WTC11 (cell line): Measurements from ENCODE around the gene IMMT. TPM values are rescaled to one million over a fixed set of nuclear protein-coding genes. Genes with fewer than 3 reads are reported as not detected.

Source experiments
- ATAC-seq: fragments of 200-7000 bp; cut with Tn5 transposase; 2 replicates; pipeline ENCODE4 v1.10.0; 2021; ENCODE audit warnings: mild to moderate bottlenecking, moderate library complexity
- CTCF ChIA-PET: fragments of 300-600 bp; sonication (Branson Sonifier 250); formaldehyde crosslinking; loops from one replicate; lab custom pipeline; 2021; ENCODE audit warnings: antibody characterized with exemption; lab: Charles Lee
- POLR2A ChIA-PET: fragments of 350-600 bp; sonication (Branson Sonifier 250); formaldehyde crosslinking; loops from one replicate; lab custom pipeline; 2021; ENCODE audit warnings: antibody characterized with exemption; lab: Charles Lee
- DNase-seq: peaks from one replicate; pipeline ENCODE4 v3.0.0; 2021; ENCODE audit warnings: low spot score
- H3K27ac Mint-ChIP-seq: 2 replicates; pipeline ENCODE4 v1.8.0; 2021; ENCODE audit warnings: mixed read lengths
- H3K27me3 Mint-ChIP-seq: 2 replicates; pipeline ENCODE4 v1.8.0; 2021; ENCODE audit warnings: low read depth, mild to moderate bottlenecking, moderate library complexity, mixed read lengths
- H3K36me3 Mint-ChIP-seq: 2 replicates; pipeline ENCODE4 v1.8.0; 2021; ENCODE audit warnings: mixed read lengths
- H3K4me1 Mint-ChIP-seq: 2 replicates; pipeline ENCODE4 v1.8.0; 2022; ENCODE audit warnings: mixed read lengths
- H3K4me3 Mint-ChIP-seq: 2 replicates; pipeline ENCODE4 v1.8.0; 2021; ENCODE audit warnings: mild to moderate bottlenecking, moderate library complexity, mixed read lengths
- H3K9me3 Mint-ChIP-seq: 2 replicates; pipeline ENCODE4 v1.8.0; 2021; ENCODE audit warnings: mixed read lengths
- AR ChIP-seq: fragments of 250-450 bp; sonication (Bioruptor Pico); IDR thresholded peaks from 2 replicates; pipeline ENCODE4 v1.9.0; 2021; ENCODE audit warnings: mild to moderate bottlenecking
- ATF1 ChIP-seq: sonication (generic); formaldehyde crosslinking; IDR thresholded peaks from 2 replicates; pipeline ENCODE4 v1.8.1; 2023; ENCODE audit warnings: mild to moderate bottlenecking, moderate library complexity, missing genetic modification reagents
- EMX1 ChIP-seq: fragments of 250-450 bp; sonication (Bioruptor Pico); IDR thresholded peaks from 2 replicates; pipeline ENCODE4 v1.8.0; 2021; ENCODE audit warnings: mild to moderate bottlenecking
- ESRRA ChIP-seq: sonication (generic); formaldehyde crosslinking; IDR thresholded peaks from 2 replicates; pipeline ENCODE4 v1.8.1; 2022; ENCODE audit warnings: mild to moderate bottlenecking, missing genetic modification reagents, borderline replicate concordance
- FOXJ3 ChIP-seq: sonication (generic); formaldehyde crosslinking; IDR thresholded peaks from 2 replicates; pipeline ENCODE4 v1.9.0; 2021; ENCODE audit warnings: missing genetic modification reagents, mild to moderate bottlenecking, borderline replicate concordance
- FOXK1 ChIP-seq: sonication (generic); formaldehyde crosslinking; IDR thresholded peaks from 2 replicates; pipeline ENCODE4 v1.8.0; 2022; ENCODE audit warnings: mild to moderate bottlenecking, moderate library complexity, missing genetic modification reagents
- FOXP1 ChIP-seq: sonication (generic); formaldehyde crosslinking; IDR thresholded peaks from 2 replicates; pipeline ENCODE4 v1.8.0; 2022; ENCODE audit warnings: missing genetic modification reagents, mild to moderate bottlenecking, moderate library complexity, borderline replicate concordance
- GRHL2 ChIP-seq: fragments of 250-450 bp; sonication (Bioruptor Pico); IDR thresholded peaks from 2 replicates; pipeline ENCODE4 v1.8.0; 2022; ENCODE audit warnings: mild to moderate bottlenecking, moderate library complexity; ENCODE audit not compliant: insufficient replicate concordance, severe bottlenecking
- JAZF1 ChIP-seq: fragments of 250-450 bp; sonication (Bioruptor Pico); IDR thresholded peaks from 2 replicates; pipeline ENCODE4 v1.9.0; 2021; ENCODE audit warnings: moderate library complexity, mild to moderate bottlenecking, inconsistent platforms
- MXD4 ChIP-seq: fragments of 250-450 bp; sonication (Bioruptor Pico); IDR thresholded peaks from 2 replicates; pipeline ENCODE4 v1.8.0; 2021; ENCODE audit warnings: mild to moderate bottlenecking, moderate library complexity, borderline replicate concordance
- NR1H2 ChIP-seq: sonication (generic); formaldehyde crosslinking; IDR thresholded peaks from 2 replicates; pipeline ENCODE4 v1.9.0; 2021; ENCODE audit warnings: mild to moderate bottlenecking, moderate library complexity, missing genetic modification reagents
- RORB ChIP-seq: fragments of 250-450 bp; sonication (Bioruptor Pico); IDR thresholded peaks from 2 replicates; pipeline ENCODE4 v1.9.0; 2021; ENCODE audit warnings: mild to moderate bottlenecking
- SMAD3 ChIP-seq: sonication (generic); formaldehyde crosslinking; IDR thresholded peaks from 2 replicates; pipeline ENCODE4 v1.8.0; 2022; ENCODE audit warnings: missing genetic modification reagents, mild to moderate bottlenecking, borderline replicate concordance
- SMAD4 ChIP-seq: sonication (generic); formaldehyde crosslinking; IDR thresholded peaks from 2 replicates; pipeline ENCODE4 v1.8.0; 2022; ENCODE audit warnings: mild to moderate bottlenecking, missing genetic modification reagents
- STAT6 ChIP-seq: sonication (generic); formaldehyde crosslinking; conservative IDR thresholded peaks from 2 replicates; pipeline ENCODE4 v1.8.1; 2023; ENCODE audit warnings: mild to moderate bottlenecking, low read depth, missing genetic modification reagents, moderate library complexity
- ZNF121 ChIP-seq: sonication (generic); formaldehyde crosslinking; IDR thresholded peaks from 2 replicates; pipeline ENCODE4 v1.8.0; 2023; ENCODE audit warnings: missing genetic modification reagents
- ZNF219 ChIP-seq: sonication (generic); formaldehyde crosslinking; IDR thresholded peaks from 2 replicates; pipeline ENCODE4 v1.8.0; 2023; ENCODE audit warnings: missing genetic modification reagents, mild to moderate bottlenecking, borderline replicate concordance
- ZNF671 ChIP-seq: fragments of 250-450 bp; sonication (Bioruptor Pico); IDR thresholded peaks from 2 replicates; pipeline ENCODE4 v1.8.0; 2021; ENCODE audit warnings: mild to moderate bottlenecking
- total RNA-seq: library from RNA; stranded (reverse); gene quantifications from 3 replicates; pipeline ENCODE4 v1.2.3, GENCODE V29; 2021
- TF ChIP-seq, protein P1 (sequence below): sonication (generic); formaldehyde crosslinking; IDR thresholded peaks from 2 replicates; pipeline ENCODE4 v1.8.1; 2022; ENCODE audit warnings: missing genetic modification reagents, borderline replicate concordance
- TF ChIP-seq, protein P2 (sequence below): sonication (generic); formaldehyde crosslinking; IDR thresholded peaks from 2 replicates; pipeline ENCODE4 v1.8.1; 2022; ENCODE audit warnings: mild to moderate bottlenecking, moderate library complexity, missing genetic modification reagents
- TF ChIP-seq, protein P3 (sequence below): sonication (generic); formaldehyde crosslinking; IDR thresholded peaks from 2 replicates; pipeline ENCODE4 v1.8.0; 2022; ENCODE audit warnings: missing genetic modification reagents

IMMT gene
- total RNA-seq, 1 experiment from 2014 or later = 102 TPM

- ChIA-PET CTCF (interaction anchor here (0.6 to 2.7 kb wide), 4 partner anchors 17 to 472 kb away, joined by 3 to 10 read pairs (median 4); no protein-coding TSS in a partner anchor), POLR2A (no interaction called here)
- H3K4me3 Mint-ChIP-seq = no peak overlapping the region
- ATAC-seq (no peak), DNase-seq (no peak)
- H3K4me1 Mint-ChIP-seq = peaks cover 29% of the 10 kb centered on the region
- no peaks in the 10 kb centered on the region for H3K9me3 Mint-ChIP-seq
- TF ChIP-seq STAT6 (CRISPR knock-in tag) (no peak), RORB (CRISPR knock-in tag) (no peak)
- no peaks in the 10 kb centered on the region for H3K27me3 Mint-ChIP-seq
- H3K27ac Mint-ChIP-seq = no peak overlapping the region
- H3K36me3 Mint-ChIP-seq = peaks cover 19% of the 10 kb centered on the region
Observed at GRCh38 chr2:86203614-86204013, 8.4 kb upstream of the IMMT start.

- no peak for ATAC-seq
- Mint-ChIP-seq H3K27me3 (no peaks in the 10 kb centered on the region), H3K4me3 (peak overlapping the region; percentile 31), H3K9me3 (no peaks in the 10 kb centered on the region), H3K27ac (peak overlapping the region; percentile 78; the same call in 1 of the 2 replicates), H3K36me3 (peaks cover 17% of the 10 kb centered on the region), H3K4me1 (peaks cover 29% of the 10 kb centered on the region)
- no peak for DNase-seq
- ChIA-PET CTCF (interaction anchor here (0.6 to 2.7 kb wide), 4 partner anchors 18 to 473 kb away, joined by 3 to 10 read pairs (median 5); no protein-coding TSS in a partner anchor), POLR2A (no interaction called here)
- no peak for TF ChIP-seq RORB (CRISPR knock-in tag)
- no peak for TF ChIP-seq ZNF219
- no peak for TF ChIP-seq AR (CRISPR knock-in tag)
- TF ChIP-seq, protein P1, sequence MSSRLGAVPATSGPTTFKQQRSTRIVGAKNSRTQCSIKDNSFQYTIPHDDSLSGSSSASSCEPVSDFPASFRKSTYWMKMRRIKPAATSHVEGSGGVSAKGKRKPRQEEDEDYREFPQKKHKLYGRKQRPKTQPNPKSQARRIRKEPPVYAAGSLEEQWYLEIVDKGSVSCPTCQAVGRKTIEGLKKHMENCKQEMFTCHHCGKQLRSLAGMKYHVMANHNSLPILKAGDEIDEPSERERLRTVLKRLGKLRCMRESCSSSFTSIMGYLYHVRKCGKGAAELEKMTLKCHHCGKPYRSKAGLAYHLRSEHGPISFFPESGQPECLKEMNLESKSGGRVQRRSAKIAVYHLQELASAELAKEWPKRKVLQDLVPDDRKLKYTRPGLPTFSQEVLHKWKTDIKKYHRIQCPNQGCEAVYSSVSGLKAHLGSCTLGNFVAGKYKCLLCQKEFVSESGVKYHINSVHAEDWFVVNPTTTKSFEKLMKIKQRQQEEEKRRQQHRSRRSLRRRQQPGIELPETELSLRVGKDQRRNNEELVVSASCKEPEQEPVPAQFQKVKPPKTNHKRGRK (CRISPR knock-in tag) = no peak
- TF ChIP-seq GRHL2 (CRISPR knock-in tag) = no peak
- TF ChIP-seq SMAD4 = no peak
- TF ChIP-seq FOXK1 (CRISPR knock-in tag) = no peak
- TF ChIP-seq, protein P2, sequence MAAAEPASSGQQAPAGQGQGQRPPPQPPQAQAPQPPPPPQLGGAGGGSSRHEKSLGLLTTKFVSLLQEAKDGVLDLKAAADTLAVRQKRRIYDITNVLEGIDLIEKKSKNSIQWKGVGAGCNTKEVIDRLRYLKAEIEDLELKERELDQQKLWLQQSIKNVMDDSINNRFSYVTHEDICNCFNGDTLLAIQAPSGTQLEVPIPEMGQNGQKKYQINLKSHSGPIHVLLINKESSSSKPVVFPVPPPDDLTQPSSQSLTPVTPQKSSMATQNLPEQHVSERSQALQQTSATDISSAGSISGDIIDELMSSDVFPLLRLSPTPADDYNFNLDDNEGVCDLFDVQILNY (CRISPR knock-in tag) = no peak
Observed at GRCh38 chr2:86202702-86203101, 7.4 kb upstream of the IMMT start.

DNA sequence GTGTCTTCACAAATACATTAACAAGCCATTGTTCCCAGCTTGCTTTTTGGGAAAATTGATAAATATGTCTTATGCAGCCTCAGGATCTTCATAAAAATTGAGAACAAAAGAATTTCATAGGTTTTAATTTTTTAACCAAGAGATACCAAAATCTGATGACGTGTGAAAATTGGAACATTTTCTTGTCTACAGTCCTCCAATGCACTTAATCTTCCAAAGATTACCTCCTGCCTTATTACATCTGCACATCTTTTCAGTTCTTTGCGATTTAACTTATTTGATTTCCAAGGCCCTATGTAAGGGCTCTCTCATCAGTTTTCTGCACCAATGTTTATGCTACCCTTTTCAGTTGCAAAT lies 7.1 kb upstream of the IMMT start:
- H3K4me3 Mint-ChIP-seq = peak overlapping the region; percentile 31
- POLR2A ChIA-PET = no interaction called here
- no peaks in the 10 kb centered on the region for H3K27me3 Mint-ChIP-seq
- peak overlapping the region; percentile 78 for H3K27ac Mint-ChIP-seq
- DNase-seq (no peak), ATAC-seq (no peak)
- H3K9me3 Mint-ChIP-seq = no peaks in the 10 kb centered on the region
- H3K36me3 Mint-ChIP-seq = peaks cover 14% of the 10 kb centered on the region
- peaks cover 29% of the 10 kb centered on the region for H3K4me1 Mint-ChIP-seq
- CTCF ChIA-PET = interaction anchor here (0.6 to 2.7 kb wide), 2 partner anchors 166 to 170 kb away, joined by 6 to 10 read pairs; no protein-coding TSS in a partner anchor
- TF ChIP-seq ZNF121 (CRISPR knock-in tag) (no peak), EMX1 (no peak), MXD4 (CRISPR knock-in tag) (no peak), SMAD4 (no peak), SMAD3 (CRISPR knock-in tag) (no peak), NR1H2 (CRISPR knock-in tag) (no peak), ESRRA (CRISPR knock-in tag) (no peak), FOXP1 (no peak), JAZF1 (CRISPR knock-in tag) (no peak), RORB (CRISPR knock-in tag) (no peak), FOXJ3 (CRISPR knock-in tag) (no peak), ZNF671 (CRISPR knock-in tag) (no peak), ATF1 (CRISPR knock-in tag) (no peak)
- TF ChIP-seq, protein P3, sequence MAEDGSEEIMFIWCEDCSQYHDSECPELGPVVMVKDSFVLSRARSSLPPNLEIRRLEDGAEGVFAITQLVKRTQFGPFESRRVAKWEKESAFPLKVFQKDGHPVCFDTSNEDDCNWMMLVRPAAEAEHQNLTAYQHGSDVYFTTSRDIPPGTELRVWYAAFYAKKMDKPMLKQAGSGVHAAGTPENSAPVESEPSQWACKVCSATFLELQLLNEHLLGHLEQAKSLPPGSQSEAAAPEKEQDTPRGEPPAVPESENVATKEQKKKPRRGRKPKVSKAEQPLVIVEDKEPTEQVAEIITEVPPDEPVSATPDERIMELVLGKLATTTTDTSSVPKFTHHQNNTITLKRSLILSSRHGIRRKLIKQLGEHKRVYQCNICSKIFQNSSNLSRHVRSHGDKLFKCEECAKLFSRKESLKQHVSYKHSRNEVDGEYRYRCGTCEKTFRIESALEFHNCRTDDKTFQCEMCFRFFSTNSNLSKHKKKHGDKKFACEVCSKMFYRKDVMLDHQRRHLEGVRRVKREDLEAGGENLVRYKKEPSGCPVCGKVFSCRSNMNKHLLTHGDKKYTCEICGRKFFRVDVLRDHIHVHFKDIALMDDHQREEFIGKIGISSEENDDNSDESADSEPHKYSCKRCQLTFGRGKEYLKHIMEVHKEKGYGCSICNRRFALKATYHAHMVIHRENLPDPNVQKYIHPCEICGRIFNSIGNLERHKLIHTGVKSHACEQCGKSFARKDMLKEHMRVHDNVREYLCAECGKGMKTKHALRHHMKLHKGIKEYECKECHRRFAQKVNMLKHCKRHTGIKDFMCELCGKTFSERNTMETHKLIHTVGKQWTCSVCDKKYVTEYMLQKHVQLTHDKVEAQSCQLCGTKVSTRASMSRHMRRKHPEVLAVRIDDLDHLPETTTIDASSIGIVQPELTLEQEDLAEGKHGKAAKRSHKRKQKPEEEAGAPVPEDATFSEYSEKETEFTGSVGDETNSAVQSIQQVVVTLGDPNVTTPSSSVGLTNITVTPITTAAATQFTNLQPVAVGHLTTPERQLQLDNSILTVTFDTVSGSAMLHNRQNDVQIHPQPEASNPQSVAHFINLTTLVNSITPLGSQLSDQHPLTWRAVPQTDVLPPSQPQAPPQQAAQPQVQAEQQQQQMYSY = no peak
